ENCODE measurements around the gene C2orf81.
"Not testable (repeated sequence)": the region's sequence is repeated elsewhere in the genome, so short reads cannot be mapped to it uniquely, and the experiment has no call there.

Gene C2orf81

GRCh38 chr2:74421221-74421870, at the start of gene C2orf81, which contains the start of gene WDR54:
TSS of gene C2orf81 (minus strand) at chr2:74421619. CDS start at chr2:74421560, 59 bp downstream.
TSS of gene WDR54 (plus strand) at chr2:74421730. CDS start at chr2:74422154, 424 bp downstream.
- peak; percentile 92 for DNase-seq

- DNase-seq = not testable (repeated sequence)
Observed at GRCh38 chr2:74470742-74471141, 49.3 kb upstream of the C2orf81 start.

- DNase-seq = no peak
Observed at GRCh38 chr2:74464406-74464805, 43.0 kb upstream of the C2orf81 start.

- no peak for DNase-seq
Observed at GRCh38 chr2:74462786-74463105, 41.3 kb upstream of the C2orf81 start.

- DNase-seq = no peak
Observed at GRCh38 chr2:74462054-74462785, 40.8 kb upstream of the C2orf81 start.

- no peak for DNase-seq
Observed at GRCh38 chr2:74461187-74462053, 40.0 kb upstream of the C2orf81 start.

- not testable (repeated sequence) for DNase-seq
Observed at GRCh38 chr2:74460187-74460586, 38.8 kb upstream of the C2orf81 start.

- not testable (repeated sequence) for DNase-seq
Observed at GRCh38 chr2:74459503-74460118, 38.2 kb upstream of the C2orf81 start.

- no peak for DNase-seq
Observed at GRCh38 chr2:74458938-74459363, 37.5 kb upstream of the C2orf81 start.

- DNase-seq = peak; percentile 97
Observed at GRCh38 chr2:74458132-74458937, 36.9 kb upstream of the C2orf81 start, which contains the start of gene WBP1. TSS of gene WBP1 (plus strand) at chr2:74458438. CDS start at chr2:74458603, 165 bp downstream.

- peak; percentile 79 for DNase-seq
Observed at GRCh38 chr2:74457549-74458131, 36.2 kb upstream of the C2orf81 start.

GRCh38 chr2:74457129-74457548, 35.7 kb upstream of the C2orf81 start:
- DNase-seq = no peak

- peak; percentile 96 for DNase-seq
Observed at GRCh38 chr2:74454654-74455511, 33.5 kb upstream of the C2orf81 start, which contains the start of gene INO80B. TSS of gene INO80B (plus strand) at chr2:74455087. CDS start at chr2:74455117, 30 bp downstream.

GRCh38 chr2:74450570-74451190, 29.3 kb upstream of the C2orf81 start:
- DNase-seq = no peak

- no peak for DNase-seq
Observed at GRCh38 chr2:74448771-74449170, 27.4 kb upstream of the C2orf81 start.

- no peak for DNase-seq
Observed at GRCh38 chr2:74447230-74447999, 26.0 kb upstream of the C2orf81 start.

GRCh38 chr2:74444498-74445318, 23.3 kb upstream of the C2orf81 start:
- no peak for DNase-seq

Measured in activated CD4-positive, alpha-beta T cell treated with anti-CD3 and anti-CD28 coated beads, Interleukin-2, amount 50 U/mL, for 1 hour (primary cell).